Measurements from ENCODE around the gene CHMP6.

- TF ChIP-seq CTCF (IDR thresholded peaks at IDR 0.05), result no peak
- TF ChIP-seq POLR2A (IDR thresholded peaks at IDR 0.05), result no peak
Observed at GRCh38 chr17:80979547-80980378, 11.9 kb upstream of the CHMP6 start.

Measured in esophagus squamous epithelium (tissue), 4 donors.